K562 (cell line): ENCODE measurements around the gene USP16. TPM values are rescaled to one million over a fixed set of nuclear protein-coding genes. Genes with fewer than 3 reads are reported as not detected.

Source experiments
- BACH1 ChIP-seq: fragments of 200-800 bp; sonication (Bioruptor generic); IDR thresholded peaks from 2 replicates; pipeline ENCODE4 v1.6.1; 2016; ENCODE audit warnings: missing genetic modification characterization, missing compliant biosample characterization
- BCOR ChIP-seq: fragments of 450-650 bp; IDR thresholded peaks from 2 replicates; pipeline ENCODE4 v1.6.1; 2016
- BRF1 ChIP-seq: IDR thresholded peaks from 3 replicates; pipeline ENCODE4 v1.6.1; 2011; ENCODE audit warnings: borderline replicate concordance, mild to moderate bottlenecking; ENCODE audit not compliant: insufficient read length; ENCODE audit errors: extremely low read depth
- FOS ChIP-seq: IDR thresholded peaks from 3 replicates; pipeline ENCODE4 v1.6.1; 2011; ENCODE audit not compliant: insufficient read length; ENCODE audit errors: extremely low read depth
- GABPA ChIP-seq: fragments of 200-800 bp; sonication (Bioruptor generic); conservative IDR thresholded peaks from 2 replicates; pipeline ENCODE4 v1.6.1; 2016; ENCODE audit warnings: low read depth, missing genetic modification characterization, missing compliant biosample characterization
- HDAC3 ChIP-seq: fragments of 450-650 bp; IDR thresholded peaks from 2 replicates; pipeline ENCODE4 v1.6.1; 2018; ENCODE audit warnings: borderline replicate concordance, mild to moderate bottlenecking, moderate library complexity; ENCODE audit not compliant: partially characterized antibody
- KHSRP ChIP-seq: fragments of 450-650 bp; IDR thresholded peaks from 2 replicates; pipeline ENCODE4 v1.6.1; 2017
- SLC30A9 ChIP-seq: fragments of 250-450 bp; sonication (Bioruptor Pico); IDR thresholded peaks from 2 replicates; pipeline ENCODE4 v1.8.0; 2022; ENCODE audit warnings: mild to moderate bottlenecking, moderate library complexity
- TAF1 ChIP-seq: IDR thresholded peaks from 2 replicates; pipeline ENCODE4 v1.6.1; 2011; ENCODE audit warnings: mild to moderate bottlenecking, low read length, moderate library complexity; ENCODE audit not compliant: insufficient read depth, control insufficient read depth, severe bottlenecking; ENCODE audit errors: extremely low read depth
- TEAD4 ChIP-seq, 2 experiments: sonication (generic) in 1 of 2; formaldehyde crosslinking in 1 of 2; IDR thresholded peaks; 2 replicates each; pipeline versions ENCODE4 v1.6.1 to v1.8.0; 2012 to 2022; ENCODE audit warnings: borderline replicate concordance in 1 of 2, inconsistent platforms in 1 of 2, low read length in 1 of 2, mild to moderate bottlenecking in 1 of 2, missing genetic modification reagents in 1 of 2
- YY1 ChIP-seq, 3 experiments: IDR thresholded peaks; 2 replicates each; pipeline ENCODE4 v1.6.1; 2011; ENCODE audit warnings: low read length in 2 of 3, mild to moderate bottlenecking in 2 of 3, moderate library complexity in 2 of 3, borderline replicate concordance in 1 of 3, control low read depth in 1 of 3, low read depth in 1 of 3; ENCODE audit not compliant: insufficient read depth in 3 of 3, insufficient replicate concordance in 2 of 3, control insufficient read depth in 1 of 3, insufficient read length in 1 of 3; ENCODE audit errors: extremely low read depth in 1 of 3
- ZNF253 ChIP-seq: fragments of 250-450 bp; sonication (Bioruptor Pico); conservative IDR thresholded peaks from 2 replicates; pipeline ENCODE4 v1.6.1; 2021; ENCODE audit warnings: mild to moderate bottlenecking
- ZNF589 ChIP-seq: fragments of 200-800 bp; sonication (Bioruptor generic); IDR thresholded peaks from 2 replicates; pipeline ENCODE4 v1.6.1; 2016; ENCODE audit warnings: low read depth, missing genetic modification characterization, missing compliant biosample characterization
- polyA plus RNA-seq, 8 experiments: library from polyadenylated mRNA; depleted of rRNA in 4 of 8; stranded (reverse) in 5 of 8; unstranded in 3 of 8; fragments of >200 nt; fragmentation: Nextera tagmentation in 2 of 8; fragmentation: Illumina TruSeq in 1 of 8; extraction: Ambion mirVana in 2 of 8; extraction: Trizol in 1 of 8; gene quantifications; 2 replicates each; pipeline versions ENCODE4 v1.2.1 to v1.2.3, GENCODE V29; 2011 to 2014; ENCODE audit warnings: inconsistent platforms in 1 of 8, missing spikeins in 1 of 8
- total RNA-seq, 7 experiments: library from RNA; depleted of rRNA in 6 of 7; stranded (reverse); fragments of >200 nt in 6 of 7; fragmentation: Illumina TruSeq in 2 of 7; extraction: Trizol in 2 of 7; gene quantifications; 2 replicates each; pipeline versions ENCODE4 v1.2.1 to v1.2.3, GENCODE V29; 2011 to 2021; ENCODE audit warnings: low replicate concordance in 1 of 7
- TF ChIP-seq, protein P1 (sequence below): sonication (generic); formaldehyde crosslinking; IDR thresholded peaks from 2 replicates; pipeline ENCODE4 v1.8.0; 2022; ENCODE audit warnings: mild to moderate bottlenecking, missing genetic modification reagents
- TF ChIP-seq, protein P2 (sequence below): fragments of 250-450 bp; sonication (Bioruptor Pico); IDR thresholded peaks from 2 replicates; pipeline ENCODE4 v1.4.0; 2020; ENCODE audit warnings: borderline replicate concordance
- TF ChIP-seq, protein P3 (sequence below), 2 experiments: fragments of 450-650 bp in 1 of 2; sonication (generic) in 1 of 2; formaldehyde crosslinking in 1 of 2; IDR thresholded peaks in 1 of 2; conservative IDR thresholded peaks in 1 of 2; 2 replicates each; pipeline versions ENCODE4 v1.6.1 to v1.8.1; 2016 to 2023; ENCODE audit warnings: mild to moderate bottlenecking in 2 of 2, moderate library complexity in 2 of 2, inconsistent platforms in 1 of 2, missing genetic modification reagents in 1 of 2
- TF ChIP-seq, protein P4 (sequence below): fragments of 250-450 bp; sonication (Bioruptor Pico); IDR thresholded peaks from 2 replicates; pipeline ENCODE4 v1.5.1; 2021; ENCODE audit warnings: mild to moderate bottlenecking
- TF ChIP-seq, protein P5 (sequence below): fragments of 250-450 bp; sonication (Bioruptor Pico); IDR thresholded peaks from 2 replicates; pipeline ENCODE4 v1.6.1; 2021; ENCODE audit warnings: mild to moderate bottlenecking
- TF ChIP-seq, protein P6 (sequence below): sonication (generic); formaldehyde crosslinking; IDR thresholded peaks from 2 replicates; pipeline ENCODE4 v1.8.1; 2022; ENCODE audit warnings: missing genetic modification reagents

USP16 gene
- total and polyA plus RNA-seq, 9 of the 15 experiments (the other 6 are each of a cell fraction or from before 2014, with no cell fraction given) = 38.4 to 90.9 (median 62.8) TPM

DNA sequence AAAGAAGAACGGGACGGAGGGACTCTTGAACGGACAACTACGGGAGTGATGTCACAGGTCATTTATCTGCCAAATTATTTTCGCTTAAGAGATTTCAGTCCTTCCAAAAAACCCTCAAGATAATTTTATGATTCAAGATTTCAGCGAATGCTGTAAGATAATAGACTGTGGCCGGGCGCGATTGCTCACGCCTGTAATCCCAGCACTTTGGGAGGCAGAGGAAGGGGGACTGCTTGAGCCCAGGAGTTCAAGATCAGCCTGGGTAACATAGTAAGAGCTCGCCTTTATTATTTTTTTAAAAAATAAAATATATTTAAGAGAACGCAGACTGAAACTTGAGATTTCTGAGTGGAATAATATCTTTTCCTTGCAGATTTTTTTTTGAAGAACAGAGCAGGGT lies 5.9 kb upstream of the USP16 start (continued):
- TF ChIP-seq, protein P1, sequence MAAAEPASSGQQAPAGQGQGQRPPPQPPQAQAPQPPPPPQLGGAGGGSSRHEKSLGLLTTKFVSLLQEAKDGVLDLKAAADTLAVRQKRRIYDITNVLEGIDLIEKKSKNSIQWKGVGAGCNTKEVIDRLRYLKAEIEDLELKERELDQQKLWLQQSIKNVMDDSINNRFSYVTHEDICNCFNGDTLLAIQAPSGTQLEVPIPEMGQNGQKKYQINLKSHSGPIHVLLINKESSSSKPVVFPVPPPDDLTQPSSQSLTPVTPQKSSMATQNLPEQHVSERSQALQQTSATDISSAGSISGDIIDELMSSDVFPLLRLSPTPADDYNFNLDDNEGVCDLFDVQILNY (CRISPR knock-in tag) = no peak
- TF ChIP-seq GABPA (tag) (no peak), TAF1 (no peak), KHSRP (no peak), ZNF589 (CRISPR knock-in tag) (peak; percentile 73), FOS (no peak), BACH1 (tag) (0 out of 2 replicates have a peak, but pooled peaks have one; percentile 30), ZNF253 (CRISPR knock-in tag) (no peak), BCOR (no peak), HDAC3 (no peak), SLC30A9 (no peak), TEAD4 (IDR thresholded peaks at IDR 0.05; ENCODE audit: low read length) (0 out of 2 replicates have a peak, but pooled peaks have one; percentile 6), TEAD4 (CRISPR knock-in tag; IDR thresholded peaks at IDR 0.05; ENCODE audit: borderline replicate concordance) (no peak), YY1 (IDR thresholded peaks at IDR 0.05; ENCODE audit: borderline replicate concordance in 1 of 3, control insufficient read depth in 1 of 3, extremely low read depth in 1 of 3, insufficient read depth in 3 of 3, insufficient read length in 1 of 3, insufficient replicate concordance in 2 of 3, low read depth in 1 of 3, low read length in 2 of 3) (no peak), BRF1 (no peak)
- TF ChIP-seq, protein P2, sequence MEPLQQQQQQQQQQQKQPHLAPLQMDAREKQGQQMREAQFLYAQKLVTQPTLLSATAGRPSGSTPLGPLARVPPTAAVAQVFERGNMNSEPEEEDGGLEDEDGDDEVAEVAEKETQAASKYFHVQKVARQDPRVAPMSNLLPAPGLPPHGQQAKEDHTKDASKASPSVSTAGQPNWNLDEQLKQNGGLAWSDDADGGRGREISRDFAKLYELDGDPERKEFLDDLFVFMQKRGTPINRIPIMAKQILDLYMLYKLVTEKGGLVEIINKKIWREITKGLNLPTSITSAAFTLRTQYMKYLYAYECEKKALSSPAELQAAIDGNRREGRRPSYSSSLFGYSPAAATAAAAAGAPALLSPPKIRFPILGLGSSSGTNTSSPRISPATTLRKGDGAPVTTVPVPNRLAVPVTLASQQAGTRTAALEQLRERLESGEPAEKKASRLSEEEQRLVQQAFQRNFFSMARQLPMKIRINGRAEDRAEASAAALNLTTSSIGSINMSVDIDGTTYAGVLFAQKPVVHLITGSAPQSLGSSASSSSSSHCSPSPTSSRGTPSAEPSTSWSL (CRISPR knock-in tag) = no peak
- TF ChIP-seq, protein P3, sequence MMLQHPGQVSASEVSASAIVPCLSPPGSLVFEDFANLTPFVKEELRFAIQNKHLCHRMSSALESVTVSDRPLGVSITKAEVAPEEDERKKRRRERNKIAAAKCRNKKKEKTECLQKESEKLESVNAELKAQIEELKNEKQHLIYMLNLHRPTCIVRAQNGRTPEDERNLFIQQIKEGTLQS (IDR thresholded peaks at IDR 0.05) = 0 out of 2 replicates have a peak, but pooled peaks have one; percentile 30
- TF ChIP-seq, protein P3 (CRISPR knock-in tag; conservative IDR thresholded peaks at IDR 0.05) = no peak
- TF ChIP-seq, protein P4, sequence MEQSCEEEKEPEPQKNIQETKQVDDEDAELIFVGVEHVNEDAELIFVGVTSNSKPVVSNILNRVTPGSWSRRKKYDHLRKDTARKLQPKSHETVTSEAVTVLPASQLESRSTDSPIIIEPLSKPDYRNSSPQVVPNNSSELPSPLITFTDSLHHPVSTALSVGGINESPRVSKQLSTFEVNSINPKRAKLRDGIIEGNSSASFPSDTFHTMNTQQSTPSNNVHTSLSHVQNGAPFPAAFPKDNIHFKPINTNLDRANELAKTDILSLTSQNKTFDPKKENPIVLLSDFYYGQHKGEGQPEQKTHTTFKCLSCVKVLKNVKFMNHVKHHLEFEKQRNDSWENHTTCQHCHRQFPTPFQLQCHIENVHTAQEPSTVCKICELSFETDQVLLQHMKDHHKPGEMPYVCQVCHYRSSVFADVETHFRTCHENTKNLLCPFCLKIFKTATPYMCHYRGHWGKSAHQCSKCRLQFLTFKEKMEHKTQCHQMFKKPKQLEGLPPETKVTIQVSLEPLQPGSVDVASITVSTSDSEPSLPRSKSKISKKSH (CRISPR knock-in tag) = no peak
- TF ChIP-seq, protein P5, sequence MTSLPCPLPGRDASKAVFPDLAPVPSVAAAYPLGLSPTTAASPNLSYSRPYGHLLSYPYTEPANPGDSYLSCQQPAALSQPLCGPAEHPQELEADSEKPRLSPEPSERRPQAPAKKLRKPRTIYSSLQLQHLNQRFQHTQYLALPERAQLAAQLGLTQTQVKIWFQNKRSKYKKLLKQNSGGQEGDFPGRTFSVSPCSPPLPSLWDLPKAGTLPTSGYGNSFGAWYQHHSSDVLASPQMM (CRISPR knock-in tag) = no peak
- TF ChIP-seq, protein P6, sequence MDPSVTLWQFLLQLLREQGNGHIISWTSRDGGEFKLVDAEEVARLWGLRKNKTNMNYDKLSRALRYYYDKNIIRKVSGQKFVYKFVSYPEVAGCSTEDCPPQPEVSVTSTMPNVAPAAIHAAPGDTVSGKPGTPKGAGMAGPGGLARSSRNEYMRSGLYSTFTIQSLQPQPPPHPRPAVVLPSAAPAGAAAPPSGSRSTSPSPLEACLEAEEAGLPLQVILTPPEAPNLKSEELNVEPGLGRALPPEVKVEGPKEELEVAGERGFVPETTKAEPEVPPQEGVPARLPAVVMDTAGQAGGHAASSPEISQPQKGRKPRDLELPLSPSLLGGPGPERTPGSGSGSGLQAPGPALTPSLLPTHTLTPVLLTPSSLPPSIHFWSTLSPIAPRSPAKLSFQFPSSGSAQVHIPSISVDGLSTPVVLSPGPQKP (CRISPR knock-in tag) = no peak
